Fibroblast of lung (primary cell): ENCODE results near the gene SNAPC3. TPM values are rescaled to one million over a fixed set of nuclear protein-coding genes. Genes with fewer than 3 reads are reported as not detected.
"Not testable (repeated sequence)": the region's sequence is repeated elsewhere in the genome, so short reads cannot be mapped to it uniquely, and the experiment has no call there.

Experiments used
- DNase-seq, 2 donors: peaks; one replicate each; pipeline versions ENCODE4 v3.0.0 to v3.0.0-alpha.2; 2010; ENCODE audit warnings: low read depth in 2 of 2
- H2AFZ ChIP-seq: 2 replicates; pipeline ENCODE4 v1.5.1; 2012; ENCODE audit warnings: low read length, control low read depth, inconsistent platforms
- H3K27ac ChIP-seq: 2 replicates; pipeline ENCODE4 v1.5.1; 2011; ENCODE audit warnings: low read length, control low read depth; ENCODE audit not compliant: insufficient read depth
- H3K27me3 ChIP-seq: 2 replicates; pipeline ENCODE4 v1.5.1; 2011; ENCODE audit warnings: mild to moderate bottlenecking, low read length; ENCODE audit not compliant: control insufficient read depth, insufficient read depth
- H3K36me3 ChIP-seq: 2 replicates; pipeline ENCODE4 v1.5.1; 2011; ENCODE audit warnings: low read length; ENCODE audit not compliant: control insufficient read depth, insufficient read depth
- H3K4me1 ChIP-seq: 2 replicates; pipeline ENCODE4 v1.5.1; 2011; ENCODE audit warnings: low read length; ENCODE audit not compliant: control insufficient read depth, insufficient read depth; ENCODE audit errors: extremely low read depth
- H3K4me2 ChIP-seq: 2 replicates; pipeline ENCODE4 v1.5.1; 2011; ENCODE audit warnings: low read length, control low read depth; ENCODE audit not compliant: insufficient read depth; ENCODE audit errors: extremely low read depth
- H3K4me3 ChIP-seq, 4 experiments: fragments of 200-600 bp in 1 of 4; sonication (generic) in 1 of 4; replicated peaks in 1 of 4; 2 replicates each; pipeline ENCODE4 v1.5.1; 2011 to 2016; ENCODE audit warnings: low read length in 4 of 4, low read depth in 3 of 4, mild to moderate bottlenecking in 3 of 4, control low read depth in 2 of 4, inconsistent platforms in 1 of 4, mixed read lengths in 1 of 4; ENCODE audit not compliant: insufficient read depth in 1 of 4; ENCODE audit errors: control extremely low read depth in 1 of 4
- H3K79me2 ChIP-seq: 2 replicates; pipeline ENCODE4 v1.5.1; 2012; ENCODE audit warnings: mild to moderate bottlenecking, low read length, inconsistent platforms; ENCODE audit not compliant: control insufficient read depth, insufficient read depth
- H3K9ac ChIP-seq: 2 replicates; pipeline ENCODE4 v1.5.1; 2011; ENCODE audit warnings: mild to moderate bottlenecking, low read length, control low read depth; ENCODE audit not compliant: insufficient read depth
- H3K9me3 ChIP-seq: 2 replicates; pipeline ENCODE4 v1.5.1; 2012; ENCODE audit warnings: low read depth, low read length; ENCODE audit not compliant: control insufficient read depth, insufficient read depth
- H4K20me1 ChIP-seq: 2 replicates; pipeline ENCODE4 v1.5.1; 2011; ENCODE audit warnings: low read length; ENCODE audit not compliant: control insufficient read depth, insufficient read depth; ENCODE audit errors: extremely low read depth
- EZH2 ChIP-seq: IDR thresholded peaks from 2 replicates; pipeline ENCODE4 v1.5.1; 2012; ENCODE audit warnings: low read length, control low read depth, mild to moderate bottlenecking; ENCODE audit errors: missing control alignments
- polyA plus RNA-seq, 2 donors: library from polyadenylated mRNA; depleted of rRNA in 1 of 2; stranded (reverse) in 1 of 2; unstranded in 1 of 2; fragments of >200 nt; gene quantifications; 2 replicates each; pipeline ENCODE4 v1.2.1, GENCODE V29; 2011 to 2012; ENCODE audit warnings: missing spikeins in 1 of 2
- total RNA-seq: library from RNA; depleted of rRNA; stranded (reverse); fragments of >200 nt; gene quantifications from 2 replicates; pipeline ENCODE4 v1.2.1, GENCODE V29; 2014
- TF ChIP-seq, protein P1 (sequence below), 2 donors: IDR thresholded peaks in 1 of 2; conservative IDR thresholded peaks in 1 of 2; 1 replicate in 1 of 2; 2 replicates in 1 of 2; pipeline ENCODE4 v1.5.1; 2011 to 2012; ENCODE audit warnings: low read length in 2 of 2, control low read depth in 1 of 2, inconsistent platforms in 1 of 2, low read depth in 1 of 2, mild to moderate bottlenecking in 1 of 2

The SNAPC3 gene
- total and polyA plus RNA-seq, 2 donors (not counting 1 experiment from before 2014, with no cell fraction given): 43.4 to 54.9 TPM

DNA sequence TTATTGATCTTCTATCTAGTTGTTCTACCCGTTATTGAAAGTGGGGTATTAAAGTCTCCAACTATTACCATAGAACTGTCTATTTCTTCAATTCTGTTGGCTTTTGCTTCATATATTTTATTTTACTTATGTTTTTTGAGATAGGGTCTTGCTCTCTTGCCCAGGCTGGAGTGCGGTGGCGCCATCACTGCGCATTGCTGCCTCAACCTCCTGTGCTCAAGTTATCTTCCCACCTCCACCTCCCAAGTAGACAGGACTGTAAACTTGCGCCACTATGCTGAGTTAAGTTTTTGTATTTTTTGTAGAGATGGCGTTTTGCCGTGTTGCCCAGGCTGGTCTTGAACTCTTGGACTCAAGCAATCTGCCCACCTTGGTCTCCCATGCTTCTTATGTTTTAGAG lies 16.2 kb downstream of the SNAPC3 start:
- Histone ChIP-seq H4K20me1 (peaks cover 1% of the 10 kb centered on the region), H3K27me3 (no peaks in the 10 kb centered on the region), H3K36me3 (peaks cover 5% of the 10 kb centered on the region)

DNA sequence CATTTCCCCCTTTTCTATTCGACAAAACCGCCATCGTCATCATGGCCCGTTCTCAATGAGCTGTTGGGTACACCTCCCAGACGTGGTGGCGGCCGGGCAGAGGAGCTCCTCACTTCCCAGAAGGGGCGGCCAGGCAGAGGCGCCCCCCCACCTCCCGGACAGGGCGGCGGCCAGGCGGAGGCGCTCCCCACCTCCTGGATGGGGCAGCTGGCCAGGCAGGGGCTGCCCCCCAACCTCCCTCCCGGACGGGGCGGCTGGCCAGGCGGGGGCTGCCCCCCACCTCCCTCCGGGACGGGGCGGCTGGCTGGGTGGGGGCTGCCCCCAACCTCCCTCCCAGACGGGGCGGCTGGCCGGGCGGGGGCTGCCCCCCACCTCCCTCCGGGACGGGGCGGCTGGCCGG lies 19.2 kb downstream of the SNAPC3 start:
- not testable (repeated sequence) for H3K9ac ChIP-seq, H3K27ac ChIP-seq, H3K4me1 ChIP-seq, H3K9me3 ChIP-seq, H3K27me3 ChIP-seq, DNase-seq, H4K20me1 ChIP-seq, H2AFZ ChIP-seq, H3K4me3 ChIP-seq, H3K4me2 ChIP-seq, H3K36me3 ChIP-seq
- H3K79me2 ChIP-seq: peaks cover 29% of the 10 kb centered on the region

More for the DNA sequence above, 16.2 kb downstream of the SNAPC3 start:
- no peaks in the 10 kb centered on the region for H3K4me1 ChIP-seq
- DNase-seq: no peak
- H3K4me2 ChIP-seq: no peak overlapping the region
- peaks cover 38% of the 10 kb centered on the region for H3K79me2 ChIP-seq
- H2AFZ ChIP-seq: no peak overlapping the region
- no peak overlapping the region for H3K9ac ChIP-seq
- no peaks in the 10 kb centered on the region for H3K9me3 ChIP-seq
- no peak overlapping the region for H3K4me3 ChIP-seq
- no peak for TF ChIP-seq EZH2
- TF ChIP-seq, protein P1, sequence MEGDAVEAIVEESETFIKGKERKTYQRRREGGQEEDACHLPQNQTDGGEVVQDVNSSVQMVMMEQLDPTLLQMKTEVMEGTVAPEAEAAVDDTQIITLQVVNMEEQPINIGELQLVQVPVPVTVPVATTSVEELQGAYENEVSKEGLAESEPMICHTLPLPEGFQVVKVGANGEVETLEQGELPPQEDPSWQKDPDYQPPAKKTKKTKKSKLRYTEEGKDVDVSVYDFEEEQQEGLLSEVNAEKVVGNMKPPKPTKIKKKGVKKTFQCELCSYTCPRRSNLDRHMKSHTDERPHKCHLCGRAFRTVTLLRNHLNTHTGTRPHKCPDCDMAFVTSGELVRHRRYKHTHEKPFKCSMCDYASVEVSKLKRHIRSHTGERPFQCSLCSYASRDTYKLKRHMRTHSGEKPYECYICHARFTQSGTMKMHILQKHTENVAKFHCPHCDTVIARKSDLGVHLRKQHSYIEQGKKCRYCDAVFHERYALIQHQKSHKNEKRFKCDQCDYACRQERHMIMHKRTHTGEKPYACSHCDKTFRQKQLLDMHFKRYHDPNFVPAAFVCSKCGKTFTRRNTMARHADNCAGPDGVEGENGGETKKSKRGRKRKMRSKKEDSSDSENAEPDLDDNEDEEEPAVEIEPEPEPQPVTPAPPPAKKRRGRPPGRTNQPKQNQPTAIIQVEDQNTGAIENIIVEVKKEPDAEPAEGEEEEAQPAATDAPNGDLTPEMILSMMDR (conservative IDR thresholded peaks at IDR 0.05 in 1 of 2, IDR thresholded peaks at IDR 0.05 in 1 of 2; ENCODE audit: low read depth in 1 of 2, low read length in 2 of 2): no peak
- H3K27ac ChIP-seq: no peak overlapping the region

DNA sequence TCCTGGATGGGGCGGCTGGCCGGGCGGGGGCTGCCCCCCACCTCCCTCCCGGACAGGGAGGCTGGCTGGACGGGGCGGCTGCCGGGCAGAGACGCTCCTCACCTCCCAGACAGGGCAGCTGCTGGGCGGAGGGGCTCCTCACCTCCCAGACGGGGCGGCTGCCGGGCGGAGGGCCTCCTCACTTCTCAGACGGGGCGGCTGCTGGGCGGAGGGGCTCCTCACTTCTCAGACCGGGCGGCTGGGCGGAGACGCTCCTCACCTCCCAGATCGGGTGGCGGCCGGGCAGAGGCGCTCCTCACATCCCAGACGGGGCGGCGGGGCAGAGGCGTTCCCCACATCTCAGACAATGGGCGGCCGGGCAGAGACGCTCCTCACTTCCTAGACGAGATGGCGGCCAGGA lies 19.6 kb downstream of the SNAPC3 start:
- H4K20me1 ChIP-seq, H3K4me3 ChIP-seq, H3K9me3 ChIP-seq, H3K4me1 ChIP-seq, H3K27me3 ChIP-seq, H3K36me3 ChIP-seq, H3K4me2 ChIP-seq, H3K9ac ChIP-seq, H2AFZ ChIP-seq, H3K27ac ChIP-seq, DNase-seq: not testable (repeated sequence)
- peaks cover 28% of the 10 kb centered on the region for H3K79me2 ChIP-seq

DNA sequence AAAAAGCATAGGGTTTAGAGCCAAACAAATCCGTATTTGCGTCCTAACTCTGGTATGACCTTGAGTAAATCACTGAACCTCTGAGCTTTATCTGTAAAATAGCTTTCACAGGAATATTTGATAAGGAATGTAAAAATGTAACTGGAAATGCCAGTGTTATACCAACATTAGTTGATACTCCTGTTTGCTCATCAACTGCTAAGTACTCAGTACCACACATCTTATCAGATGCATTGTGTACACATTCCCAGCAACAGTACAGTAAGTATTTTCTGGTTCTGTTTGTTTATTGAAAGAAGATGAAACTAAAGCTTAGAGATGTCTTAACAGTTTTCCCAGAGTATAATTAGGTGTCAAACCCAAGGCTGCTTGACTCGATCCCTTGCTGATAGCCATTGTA lies 21.5 kb downstream of the SNAPC3 start:
- Histone ChIP-seq H3K79me2 (peaks cover 12% of the 10 kb centered on the region), H3K4me1 (no peaks in the 10 kb centered on the region), H3K4me2 (no peak overlapping the region), H3K27me3 (no peaks in the 10 kb centered on the region), H3K27ac (no peak overlapping the region), H2AFZ (no peak overlapping the region), H3K9me3 (no peaks in the 10 kb centered on the region), H4K20me1 (no peaks in the 10 kb centered on the region), H3K4me3 (no peak overlapping the region), H3K9ac (no peak overlapping the region), H3K36me3 (peaks cover 7% of the 10 kb centered on the region)
- no peak for DNase-seq
- no peak for TF ChIP-seq EZH2
- TF ChIP-seq, protein P1 (conservative IDR thresholded peaks at IDR 0.05 in 1 of 2, IDR thresholded peaks at IDR 0.05 in 1 of 2; ENCODE audit: low read depth in 1 of 2, low read length in 2 of 2): no peak
